ENCODE measurements around the gene HDHD3.
A peak's percentile ranks its signal among the peaks of the same experiment; 100 is the strongest.

Gene HDHD3

DNA sequence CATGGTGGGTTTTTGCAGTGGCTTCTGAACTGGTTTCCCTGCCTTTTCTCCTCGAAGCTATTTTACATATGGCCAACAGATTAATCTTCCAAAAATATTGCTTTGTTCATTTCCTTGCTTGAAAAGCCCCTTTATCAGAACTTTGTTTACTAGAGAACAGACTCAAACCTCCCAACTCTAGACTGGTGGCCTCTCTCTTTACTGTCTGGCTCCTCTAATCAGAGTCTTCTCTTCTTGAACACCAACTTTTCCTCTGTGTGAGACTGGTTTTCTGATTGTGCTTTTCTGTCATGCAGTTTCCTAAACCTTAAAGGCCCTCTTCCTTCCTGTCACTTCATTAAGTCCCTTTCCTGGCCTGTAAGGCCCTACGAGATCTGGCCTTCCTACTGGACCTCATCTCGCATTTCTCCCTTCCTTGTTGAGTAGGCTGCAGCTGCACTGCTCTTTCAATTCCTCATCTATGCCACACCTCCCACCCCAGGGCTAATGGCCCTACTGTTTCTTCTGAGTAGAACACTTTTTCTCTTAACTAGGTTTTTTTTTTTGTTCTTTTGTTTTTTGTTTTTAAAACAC, 39.4 kb upstream of the HDHD3 start:
- H2BK120ac ChIP-seq (ENCODE audit: insufficient read depth, low read length, poor library complexity) = no peak overlapping the region
- no CpG with 5 or more reads among the region's 3 CpGs for WGBS (ENCODE audit: extremely low coverage, insufficient coverage, insufficient read length)

DNA sequence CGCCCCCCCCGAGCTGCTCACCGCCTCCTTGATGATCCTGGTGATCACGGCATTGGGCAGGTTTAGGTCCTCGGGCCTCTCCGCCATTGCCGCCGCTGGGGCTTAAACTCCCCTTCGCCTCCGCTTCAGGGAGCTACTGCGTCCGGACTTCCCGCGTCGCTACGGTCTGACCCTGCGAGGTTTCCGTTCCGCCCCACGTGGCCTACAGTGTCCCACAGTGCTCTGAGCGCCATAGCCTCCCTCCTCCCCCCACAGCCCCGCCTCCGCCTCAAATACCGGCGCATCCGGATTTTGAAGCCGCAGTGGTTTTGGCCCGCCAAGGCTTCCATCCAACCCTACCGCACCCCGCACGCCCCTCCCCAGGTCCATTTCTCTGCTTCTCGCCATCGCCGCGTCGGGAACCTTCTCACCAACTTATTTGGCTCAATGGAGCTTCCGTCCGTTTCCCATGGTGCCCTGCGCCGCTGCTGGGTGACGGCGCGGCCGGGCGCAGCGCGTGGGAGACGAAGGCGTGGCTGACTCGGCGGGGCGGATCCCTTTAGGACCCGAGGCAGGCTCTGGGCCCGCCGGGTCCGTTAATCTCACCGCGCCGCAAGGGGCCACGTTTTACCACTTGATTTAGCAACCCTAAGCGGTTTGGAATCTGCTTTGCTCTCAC, 33.5 kb upstream of the HDHD3 start, which contains the start of the genes C9orf43 and POLE3:
TSS of gene C9orf43 (plus strand) at position 541 of the 658 bp plus-strand sequence. CDS start 2,747 bp downstream, outside the sequence.
TSS of gene POLE3 (minus strand) at position 469 of the 658 bp plus-strand sequence. CDS start at position 87, 382 bp downstream.
- peak within 1 kb of the TSS; percentile 97 for H3K27ac ChIP-seq (ENCODE audit: low read depth, low read length)

More for the DNA sequence above, 39.4 kb upstream of the HDHD3 start:
- no peak overlapping the region for H3K4ac ChIP-seq (ENCODE audit: low read depth, low read length)
- H3K14ac ChIP-seq (ENCODE audit: low read length) = no peak overlapping the region
- no peak overlapping the region for H2AFZ ChIP-seq (ENCODE audit: insufficient read depth, low read length, poor library complexity)
- no peak overlapping the region for H3K18ac ChIP-seq (ENCODE audit: low read length)
- H3K27ac ChIP-seq (ENCODE audit: low read depth, low read length) = no peak overlapping the region
- no peaks in the 10 kb centered on the region for H3K9me3 ChIP-seq (ENCODE audit: insufficient read depth, low read depth, low read length)
- no peak overlapping the region for H2BK12ac ChIP-seq (ENCODE audit: low read length)
- no peaks in the 10 kb centered on the region for H3K4me1 ChIP-seq (ENCODE audit: control insufficient read depth in 1 of 2, insufficient read depth in 2 of 2, low read length in 2 of 2)
- H4K8ac ChIP-seq (ENCODE audit: low read depth, low read length) = no peak overlapping the region
- H3K23ac ChIP-seq (ENCODE audit: low read length) = no peak overlapping the region
- H2BK5ac ChIP-seq (ENCODE audit: low read depth, low read length, poor library complexity) = no peak overlapping the region
- no peak overlapping the region for H3K4me2 ChIP-seq (ENCODE audit: low read length)
- no peak for DNase-seq
- H3K27me3 ChIP-seq (ENCODE audit: insufficient read depth, low read length) = no peaks in the 10 kb centered on the region
- no peak overlapping the region for H4K12ac ChIP-seq (ENCODE audit: low read depth, low read length)
- no peak overlapping the region for H3K9ac ChIP-seq (ENCODE audit: low read length)
- no peaks in the 10 kb centered on the region for H3K79me1 ChIP-seq (ENCODE audit: low read length)
- no peaks in the 10 kb centered on the region for H3K79me2 ChIP-seq (ENCODE audit: control insufficient read depth, insufficient read depth, low read length, poor library complexity)
- H4K91ac ChIP-seq (ENCODE audit: low read depth, low read length) = no peak overlapping the region
- no peak overlapping the region for H2AK5ac ChIP-seq (ENCODE audit: low read length)
- H3K36me3 ChIP-seq (ENCODE audit: control insufficient read depth in 1 of 2, insufficient read depth in 2 of 2, low read length in 2 of 2) = no peaks in the 10 kb centered on the region
- no peak overlapping the region for H3K4me3 ChIP-seq (ENCODE audit: low read depth, low read length)

DNA sequence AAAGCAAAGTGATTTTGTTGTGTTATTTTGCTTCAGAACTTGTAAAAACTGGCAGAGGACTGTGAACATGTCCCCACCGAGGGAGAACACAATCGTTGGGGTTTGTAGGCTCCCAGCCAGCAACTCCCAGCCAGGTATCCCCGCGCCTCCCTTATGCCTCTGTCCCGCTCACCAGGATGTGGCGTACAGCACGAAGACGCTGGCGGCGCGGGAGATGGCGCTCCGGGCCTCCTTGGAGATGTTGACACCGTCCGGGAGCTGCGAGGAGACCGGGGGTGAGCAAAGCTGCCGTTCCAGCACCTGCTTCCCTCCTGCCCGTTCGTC, 33.1 kb upstream of the HDHD3 start:
- WGBS (ENCODE audit: extremely low coverage, insufficient coverage, insufficient read length) = no CpG with 5 or more reads among the region's 20 CpGs
- Histone ChIP-seq H3K23ac (ENCODE audit: low read length) (no peak overlapping the region), H3K4me2 (ENCODE audit: low read length) (peak overlapping the region; percentile 98)

More for the DNA sequence above, 33.5 kb upstream of the HDHD3 start, which contains the start of the genes C9orf43 and POLE3:
- H3K14ac ChIP-seq (ENCODE audit: low read length) = peak within 1 kb of the TSS; percentile 93
- H2AK5ac ChIP-seq (ENCODE audit: low read length) = peak within 1 kb of the TSS; percentile 6
- peak within 1 kb of the TSS; percentile 97 for H4K91ac ChIP-seq (ENCODE audit: low read depth, low read length)
- no peaks in the 10 kb centered on the region for H3K9me3 ChIP-seq (ENCODE audit: insufficient read depth, low read depth, low read length)
- peaks cover 6% of the 10 kb centered on the region for H3K79me1 ChIP-seq (ENCODE audit: low read length)
- peak; percentile 95 to 97 for DNase-seq
- no CpG with 5 or more reads among the region's 61 CpGs for WGBS (ENCODE audit: extremely low coverage, insufficient coverage, insufficient read length)
- peak within 1 kb of the TSS; percentile 91 for H2AFZ ChIP-seq (ENCODE audit: insufficient read depth, low read length, poor library complexity)
- H3K79me2 ChIP-seq (ENCODE audit: control insufficient read depth, insufficient read depth, low read length, poor library complexity) = peaks cover 10% of the 10 kb centered on the region
- peak within 1 kb of the TSS; percentile 87 for H3K18ac ChIP-seq (ENCODE audit: low read length)
- peaks cover 4 to 18% of the 10 kb centered on the region in 2 experiments for H3K36me3 ChIP-seq (ENCODE audit: control insufficient read depth in 1 of 2, insufficient read depth in 2 of 2, low read length in 2 of 2)
- H3K23ac ChIP-seq (ENCODE audit: low read length) = no peak within 1 kb of the TSS
- peak within 1 kb of the TSS; percentile 98 for H3K4me2 ChIP-seq (ENCODE audit: low read length)
- H2BK120ac ChIP-seq (ENCODE audit: insufficient read depth, low read length, poor library complexity) = peak within 1 kb of the TSS; percentile 95
- peak within 1 kb of the TSS; percentile 98 for H3K9ac ChIP-seq (ENCODE audit: low read length)
- H4K12ac ChIP-seq (ENCODE audit: low read depth, low read length) = peak within 1 kb of the TSS; percentile 78
- peak within 1 kb of the TSS; percentile 80 for H3K4ac ChIP-seq (ENCODE audit: low read depth, low read length)
- peaks cover 3 to 4% of the 10 kb centered on the region in 2 experiments for H3K4me1 ChIP-seq (ENCODE audit: control insufficient read depth in 1 of 2, insufficient read depth in 2 of 2, low read length in 2 of 2)
- no peaks in the 10 kb centered on the region for H3K27me3 ChIP-seq (ENCODE audit: insufficient read depth, low read length)
- H2BK12ac ChIP-seq (ENCODE audit: low read length) = no peak within 1 kb of the TSS
- peak within 1 kb of the TSS; percentile 86 for H3K4me3 ChIP-seq (ENCODE audit: low read depth, low read length)
- H2BK5ac ChIP-seq (ENCODE audit: low read depth, low read length, poor library complexity) = peak within 1 kb of the TSS; percentile 95
- H4K8ac ChIP-seq (ENCODE audit: low read depth, low read length) = peak within 1 kb of the TSS; percentile 92

DNA sequence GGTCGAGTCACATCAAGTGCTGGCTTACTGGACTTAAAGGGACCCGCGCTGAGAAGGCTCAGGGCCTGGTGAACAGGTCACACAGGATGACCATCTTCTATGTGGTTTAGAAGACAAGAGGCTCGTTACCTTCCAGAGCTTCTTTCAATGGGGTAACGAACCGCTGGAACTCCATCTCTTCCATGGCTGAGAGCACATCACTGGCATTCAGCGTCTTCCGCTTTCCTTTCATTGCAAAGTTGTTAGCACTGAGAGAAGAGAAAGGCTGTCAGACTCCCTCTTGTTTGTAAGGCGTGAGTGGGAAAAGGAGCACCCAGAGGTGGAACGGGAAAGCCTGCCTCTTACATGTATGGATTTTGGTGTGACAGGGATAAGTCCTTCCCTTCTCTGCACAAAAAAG, 32.7 kb upstream of the HDHD3 start:
- no peak overlapping the region for H3K23ac ChIP-seq (ENCODE audit: low read length)
- H4K12ac ChIP-seq (ENCODE audit: low read depth, low read length) = no peak overlapping the region
- no peak overlapping the region for H2AK5ac ChIP-seq (ENCODE audit: low read length)
- H3K27me3 ChIP-seq (ENCODE audit: insufficient read depth, low read length) = no peaks in the 10 kb centered on the region
- no peak overlapping the region for H2AFZ ChIP-seq (ENCODE audit: insufficient read depth, low read length, poor library complexity)
- H2BK5ac ChIP-seq (ENCODE audit: low read depth, low read length, poor library complexity) = no peak overlapping the region
- no peak overlapping the region for H4K91ac ChIP-seq (ENCODE audit: low read depth, low read length)
- no CpG with 5 or more reads among the region's 10 CpGs for WGBS (ENCODE audit: extremely low coverage, insufficient coverage, insufficient read length)
- H3K4ac ChIP-seq (ENCODE audit: low read depth, low read length) = peak overlapping the region; percentile 67
- peak overlapping the region; percentile 39 for H4K8ac ChIP-seq (ENCODE audit: low read depth, low read length)
- peaks cover 4 to 18% of the 10 kb centered on the region in 2 experiments for H3K36me3 ChIP-seq (ENCODE audit: control insufficient read depth in 1 of 2, insufficient read depth in 2 of 2, low read length in 2 of 2)
- no peak overlapping the region for H2BK120ac ChIP-seq (ENCODE audit: insufficient read depth, low read length, poor library complexity)
- peaks cover 3 to 4% of the 10 kb centered on the region in 2 experiments for H3K4me1 ChIP-seq (ENCODE audit: control insufficient read depth in 1 of 2, insufficient read depth in 2 of 2, low read length in 2 of 2)
- peak overlapping the region; percentile 86 for H3K4me3 ChIP-seq (ENCODE audit: low read depth, low read length)
- no peak overlapping the region for H3K18ac ChIP-seq (ENCODE audit: low read length)
- H2BK12ac ChIP-seq (ENCODE audit: low read length) = no peak overlapping the region
- no peak overlapping the region for H3K27ac ChIP-seq (ENCODE audit: low read depth, low read length)
- peak overlapping the region; percentile 98 for H3K4me2 ChIP-seq (ENCODE audit: low read length)
- no peak for DNase-seq
- peaks cover 10% of the 10 kb centered on the region for H3K79me2 ChIP-seq (ENCODE audit: control insufficient read depth, insufficient read depth, low read length, poor library complexity)
- no peaks in the 10 kb centered on the region for H3K9me3 ChIP-seq (ENCODE audit: insufficient read depth, low read depth, low read length)
- H3K79me1 ChIP-seq (ENCODE audit: low read length) = peaks cover 6% of the 10 kb centered on the region
- no peak overlapping the region for H3K14ac ChIP-seq (ENCODE audit: low read length)
- peak overlapping the region; percentile 90 for H3K9ac ChIP-seq (ENCODE audit: low read length)

More for the DNA sequence above, 33.1 kb upstream of the HDHD3 start:
- Histone ChIP-seq H4K91ac (ENCODE audit: low read depth, low read length) (peak overlapping the region; percentile 97), H2BK5ac (ENCODE audit: low read depth, low read length, poor library complexity) (peak overlapping the region; percentile 28), H3K9me3 (ENCODE audit: insufficient read depth, low read depth, low read length) (no peaks in the 10 kb centered on the region), H3K4me3 (ENCODE audit: low read depth, low read length) (peak overlapping the region; percentile 86), H3K79me2 (ENCODE audit: control insufficient read depth, insufficient read depth, low read length, poor library complexity) (peaks cover 10% of the 10 kb centered on the region), H3K4ac (ENCODE audit: low read depth, low read length) (peak overlapping the region; percentile 67), H3K4me1 (ENCODE audit: control insufficient read depth in 1 of 2, insufficient read depth in 2 of 2, low read length in 2 of 2) (peaks cover 3 to 4% of the 10 kb centered on the region in 2 experiments), H2BK12ac (ENCODE audit: low read length) (no peak overlapping the region), H3K27ac (ENCODE audit: low read depth, low read length) (peak overlapping the region; percentile 59), H3K27me3 (ENCODE audit: insufficient read depth, low read length) (no peaks in the 10 kb centered on the region), H4K8ac (ENCODE audit: low read depth, low read length) (peak overlapping the region; percentile 92), H2AK5ac (ENCODE audit: low read length) (peak overlapping the region; percentile 6), H2AFZ (ENCODE audit: insufficient read depth, low read length, poor library complexity) (peak overlapping the region; percentile 53), H2BK120ac (ENCODE audit: insufficient read depth, low read length, poor library complexity) (peak overlapping the region; percentile 95), H3K18ac (ENCODE audit: low read length) (peak overlapping the region; percentile 85), H3K79me1 (ENCODE audit: low read length) (peaks cover 6% of the 10 kb centered on the region), H3K9ac (ENCODE audit: low read length) (peak overlapping the region; percentile 90), H4K12ac (ENCODE audit: low read depth, low read length) (peak overlapping the region; percentile 62), H3K36me3 (ENCODE audit: control insufficient read depth in 1 of 2, insufficient read depth in 2 of 2, low read length in 2 of 2) (peaks cover 4 to 18% of the 10 kb centered on the region in 2 experiments), H3K14ac (ENCODE audit: low read length) (peak overlapping the region; percentile 49)
- DNase-seq = no peak

All from trophoblast cell (in vitro differentiated cells and primary cell).